OCI-LY7 (cell line): Measurements from ENCODE around the gene KCNJ8. TPM values are rescaled to one million over a fixed set of nuclear protein-coding genes. Genes with fewer than 3 reads are reported as not detected.

ENCODE experiments used
- BruUV-seq: library from RNA; stranded (reverse); fragments of 400-500 nt; replicated peaks from 2 replicates; lab custom pipeline; 2021; lab: Mats Ljungman, UMichigan
- CTCF ChIA-PET: fragments of 300-600 bp; sonication (Branson Sonifier 250); formaldehyde crosslinking; loops from one replicate; lab custom pipeline; 2022; ENCODE audit warnings: antibody characterized with exemption; ENCODE audit not compliant: unreplicated experiment; lab: Charles Lee
- POLR2A ChIA-PET: fragments of 300-600 bp; sonication (Branson Sonifier 250); formaldehyde crosslinking; loops from one replicate; lab custom pipeline; 2022; ENCODE audit warnings: antibody characterized with exemption; lab: Charles Lee
- DNase-seq: peaks from one replicate; pipeline ENCODE4 v3.0.0-alpha.2; 2015; ENCODE audit warnings: low spot score
- H2AFZ ChIP-seq: fragments of 200-600 bp; sonication (generic), shearing (Covaris generic); 2 replicates; pipeline ENCODE4 v1.6.1; 2014; ENCODE audit warnings: mild to moderate bottlenecking, antibody characterized with exemption, low read length, moderate library complexity
- H3K27ac ChIP-seq: fragments of 200-600 bp; sonication (generic); 2 replicates; pipeline ENCODE4 v1.5.1; 2014; ENCODE audit warnings: mixed run types, low read depth, mild to moderate bottlenecking, moderate library complexity, low read length, inconsistent platforms; ENCODE audit not compliant: poor library complexity, severe bottlenecking
- H3K36me3 ChIP-seq: fragments of 200-600 bp; sonication (generic); 2 replicates; pipeline ENCODE4 v1.6.1; 2014; ENCODE audit warnings: mild to moderate bottlenecking, antibody characterized with exemption, low read length, moderate library complexity, mixed read lengths; ENCODE audit not compliant: insufficient read depth
- H3K4me1 ChIP-seq: fragments of 200-600 bp; sonication (generic); 2 replicates; pipeline ENCODE4 v1.5.1; 2014; ENCODE audit warnings: mild to moderate bottlenecking, low read length; ENCODE audit not compliant: insufficient read depth, poor library complexity, severe bottlenecking
- H3K4me2 ChIP-seq: fragments of 200-600 bp; sonication (generic); 2 replicates; pipeline ENCODE4 v1.6.1; 2014; ENCODE audit warnings: mild to moderate bottlenecking, low read length
- H3K4me3 ChIP-seq: fragments of 200-600 bp; sonication (generic); 2 replicates; pipeline ENCODE4 v1.5.1; 2014; ENCODE audit warnings: mild to moderate bottlenecking, low read depth, low read length; ENCODE audit not compliant: poor library complexity, severe bottlenecking
- H3K79me2 ChIP-seq: fragments of 200-600 bp; sonication (generic); 2 replicates; pipeline ENCODE4 v1.6.1; 2016; ENCODE audit warnings: low read depth, mild to moderate bottlenecking, low read length, moderate library complexity, mixed read lengths; ENCODE audit not compliant: insufficient read depth
- H3K9me2 ChIP-seq: fragments of 200-600 bp; sonication (generic); 2 replicates; pipeline ENCODE4 v1.6.1; 2016; ENCODE audit warnings: mild to moderate bottlenecking, low read length, mixed read lengths; ENCODE audit not compliant: insufficient read depth
- H3K9me3 ChIP-seq: fragments of 200-600 bp; sonication (generic); 2 replicates; pipeline ENCODE4 v1.6.1; 2014; ENCODE audit warnings: mild to moderate bottlenecking, mixed run types, low read length, mixed read lengths
- H4K20me1 ChIP-seq: fragments of 200-600 bp; sonication (generic); 2 replicates; pipeline ENCODE4 v1.6.1; 2014; ENCODE audit warnings: mild to moderate bottlenecking, antibody characterized with exemption, low read length, moderate library complexity, mixed read lengths; ENCODE audit not compliant: insufficient read depth
- EZH2phosphoT487 ChIP-seq: fragments of 200-600 bp; sonication (generic); IDR thresholded peaks from 2 replicates; pipeline ENCODE4 v1.6.1; 2018; ENCODE audit warnings: low read depth, borderline replicate concordance, mild to moderate bottlenecking, mixed run types, antibody characterized with exemption, low read length, moderate library complexity, mixed read lengths
- intact Hi-C: fragments of 100-400 bp; cut with micrococcal nuclease; formaldehyde crosslinking; loops from one replicate; pipeline ENCODE4 v1.10.0; 2022; ENCODE audit not compliant: unreplicated experiment
- total RNA-seq, 2 experiments: library from RNA; depleted of rRNA in 1 of 2; stranded (reverse); fragments of >200 nt in 1 of 2; shearing (Covaris generic) in 1 of 2; gene quantifications; 2 replicates each; pipeline ENCODE4 v1.2.3, GENCODE V29; 2014 to 2022
- TF ChIP-seq, protein P1 (sequence below): fragments of 200-600 bp; sonication (generic); conservative IDR thresholded peaks from 2 replicates; pipeline ENCODE4 v1.5.1; 2014; ENCODE audit warnings: mild to moderate bottlenecking, antibody characterized with exemption, low read length, moderate library complexity, mixed read lengths

Gene KCNJ8
- total RNA-seq, 2 experiments from 2014 or later: not detected

DNA sequence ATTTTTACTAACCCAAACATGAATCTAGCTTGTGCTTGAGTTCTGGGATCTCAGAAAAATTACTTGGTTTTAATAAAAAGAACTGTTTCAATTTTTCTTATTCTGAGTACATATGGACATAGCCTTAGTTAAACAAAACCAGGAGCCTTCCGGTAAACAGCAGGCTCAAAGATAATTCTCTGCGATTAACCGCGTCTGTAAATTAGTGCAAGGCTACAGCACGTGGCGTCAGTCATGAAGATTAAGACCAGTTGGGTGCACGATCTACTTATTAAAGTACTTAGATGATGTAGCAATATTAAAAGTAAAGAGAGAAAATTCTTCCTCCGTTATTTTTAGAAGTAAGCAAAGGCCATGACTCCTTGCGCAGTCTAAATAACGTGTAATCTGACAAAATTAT is 700 bp downstream of the KCNJ8 start:
- Histone ChIP-seq H4K20me1 (no peaks in the 10 kb centered on the region), H3K9me3 (no peaks in the 10 kb centered on the region), H3K9me2 (no peaks in the 10 kb centered on the region), H2AFZ (no peak overlapping the region), H3K4me3 (no peak overlapping the region), H3K4me1 (no peaks in the 10 kb centered on the region), H3K79me2 (no peaks in the 10 kb centered on the region), H3K36me3 (no peaks in the 10 kb centered on the region), H3K27ac (no peak overlapping the region), H3K4me2 (no peak overlapping the region)
- BruUV-seq: no TSS peak
- DNase-seq: no peak
- POLR2A ChIA-PET: no interaction called here
- intact Hi-C loops: no loop called here
- CTCF ChIA-PET: no interaction called here
- TF ChIP-seq, protein P1, sequence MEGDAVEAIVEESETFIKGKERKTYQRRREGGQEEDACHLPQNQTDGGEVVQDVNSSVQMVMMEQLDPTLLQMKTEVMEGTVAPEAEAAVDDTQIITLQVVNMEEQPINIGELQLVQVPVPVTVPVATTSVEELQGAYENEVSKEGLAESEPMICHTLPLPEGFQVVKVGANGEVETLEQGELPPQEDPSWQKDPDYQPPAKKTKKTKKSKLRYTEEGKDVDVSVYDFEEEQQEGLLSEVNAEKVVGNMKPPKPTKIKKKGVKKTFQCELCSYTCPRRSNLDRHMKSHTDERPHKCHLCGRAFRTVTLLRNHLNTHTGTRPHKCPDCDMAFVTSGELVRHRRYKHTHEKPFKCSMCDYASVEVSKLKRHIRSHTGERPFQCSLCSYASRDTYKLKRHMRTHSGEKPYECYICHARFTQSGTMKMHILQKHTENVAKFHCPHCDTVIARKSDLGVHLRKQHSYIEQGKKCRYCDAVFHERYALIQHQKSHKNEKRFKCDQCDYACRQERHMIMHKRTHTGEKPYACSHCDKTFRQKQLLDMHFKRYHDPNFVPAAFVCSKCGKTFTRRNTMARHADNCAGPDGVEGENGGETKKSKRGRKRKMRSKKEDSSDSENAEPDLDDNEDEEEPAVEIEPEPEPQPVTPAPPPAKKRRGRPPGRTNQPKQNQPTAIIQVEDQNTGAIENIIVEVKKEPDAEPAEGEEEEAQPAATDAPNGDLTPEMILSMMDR: no peak
- TF ChIP-seq EZH2phosphoT487: no peak

GRCh38 chr12:21773263-21773741 is 1.2 kb downstream of the KCNJ8 start:
- H2AFZ ChIP-seq: no peak overlapping the region
- H3K36me3 ChIP-seq: no peaks in the 10 kb centered on the region
- intact Hi-C loops: no loop called here
- CTCF ChIA-PET: no interaction called here
- DNase-seq: no peak
- no peak overlapping the region for H3K4me3 ChIP-seq
- H3K9me2 ChIP-seq: no peaks in the 10 kb centered on the region
- H4K20me1 ChIP-seq: no peaks in the 10 kb centered on the region
- no peaks in the 10 kb centered on the region for H3K4me1 ChIP-seq
- H3K9me3 ChIP-seq: no peaks in the 10 kb centered on the region
- no peak overlapping the region for H3K27ac ChIP-seq
- no peak overlapping the region for H3K4me2 ChIP-seq
- POLR2A ChIA-PET: no interaction called here
- BruUV-seq: no TSS peak
- TF ChIP-seq, protein P1: 0 out of 2 replicates have a peak, but pooled peaks have one; percentile 18
- no peak for TF ChIP-seq EZH2phosphoT487
- no peaks in the 10 kb centered on the region for H3K79me2 ChIP-seq

GRCh38 chr12:21771311-21771710 is 3.2 kb downstream of the KCNJ8 start:
- no peaks in the 10 kb centered on the region for H3K36me3 ChIP-seq
- H2AFZ ChIP-seq: no peak overlapping the region
- intact Hi-C loops: no loop called here
- DNase-seq: no peak
- no TSS peak for BruUV-seq
- no peak overlapping the region for H3K27ac ChIP-seq
- no peak overlapping the region for H3K4me3 ChIP-seq
- POLR2A ChIA-PET: no interaction called here
- H3K9me3 ChIP-seq: no peaks in the 10 kb centered on the region
- H3K4me2 ChIP-seq: no peak overlapping the region
- CTCF ChIA-PET: no interaction called here
- TF ChIP-seq, protein P1: no peak
- TF ChIP-seq EZH2phosphoT487: no peak
- H3K4me1 ChIP-seq: no peaks in the 10 kb centered on the region
- H3K79me2 ChIP-seq: no peaks in the 10 kb centered on the region
- no peaks in the 10 kb centered on the region for H3K9me2 ChIP-seq
- no peaks in the 10 kb centered on the region for H4K20me1 ChIP-seq
